ENCODE results near the gene HAUS6. TPM values are rescaled to one million over a fixed set of nuclear protein-coding genes. Genes with fewer than 3 reads are reported as not detected.
"Not testable (repeated sequence)": the region's sequence is repeated elsewhere in the genome, so short reads cannot be mapped to it uniquely, and the experiment has no call there.

HAUS6 gene
- total and polyA plus RNA-seq, 4 donors: 1.9 to 10.1 (median 5.6) TPM

DNA sequence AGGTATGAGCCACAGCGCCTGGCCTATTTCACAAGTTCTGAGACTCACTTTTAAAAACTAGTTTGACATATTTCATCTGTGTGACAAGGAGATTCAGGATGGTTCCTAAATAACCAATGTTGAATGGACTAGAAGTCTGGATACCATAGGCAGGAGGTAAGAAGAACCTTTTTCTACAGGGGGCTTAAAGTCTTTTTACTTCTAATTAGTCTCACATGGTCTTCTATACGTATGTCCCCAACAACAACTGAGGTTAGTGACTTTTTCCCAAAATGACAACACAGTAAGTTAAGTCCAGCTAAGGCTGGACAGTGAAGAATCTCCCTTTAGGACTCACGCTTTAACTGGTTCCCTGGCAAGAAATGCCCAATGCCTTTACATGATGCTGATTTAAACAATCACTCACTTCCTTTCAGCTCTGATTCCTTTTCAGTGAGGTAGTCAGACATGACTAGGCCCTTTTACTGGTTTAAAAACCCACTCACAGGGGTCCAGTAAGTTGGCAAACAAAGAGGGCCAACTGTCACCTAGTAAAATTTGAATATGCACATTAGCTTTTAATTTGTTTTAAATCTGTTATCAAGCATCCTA is 12.1 kb upstream of the HAUS6 start (continued):
- TF ChIP-seq, protein P1, sequence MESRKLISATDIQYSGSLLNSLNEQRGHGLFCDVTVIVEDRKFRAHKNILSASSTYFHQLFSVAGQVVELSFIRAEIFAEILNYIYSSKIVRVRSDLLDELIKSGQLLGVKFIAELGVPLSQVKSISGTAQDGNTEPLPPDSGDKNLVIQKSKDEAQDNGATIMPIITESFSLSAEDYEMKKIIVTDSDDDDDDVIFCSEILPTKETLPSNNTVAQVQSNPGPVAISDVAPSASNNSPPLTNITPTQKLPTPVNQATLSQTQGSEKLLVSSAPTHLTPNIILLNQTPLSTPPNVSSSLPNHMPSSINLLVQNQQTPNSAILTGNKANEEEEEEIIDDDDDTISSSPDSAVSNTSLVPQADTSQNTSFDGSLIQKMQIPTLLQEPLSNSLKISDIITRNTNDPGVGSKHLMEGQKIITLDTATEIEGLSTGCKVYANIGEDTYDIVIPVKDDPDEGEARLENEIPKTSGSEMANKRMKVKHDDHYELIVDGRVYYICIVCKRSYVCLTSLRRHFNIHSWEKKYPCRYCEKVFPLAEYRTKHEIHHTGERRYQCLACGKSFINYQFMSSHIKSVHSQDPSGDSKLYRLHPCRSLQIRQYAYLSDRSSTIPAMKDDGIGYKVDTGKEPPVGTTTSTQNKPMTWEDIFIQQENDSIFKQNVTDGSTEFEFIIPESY (IDR thresholded peaks at IDR 0.05): no peak
- TF ChIP-seq FOXA2 (IDR thresholded peaks at IDR 0.05) (no peak), HNF4G (IDR thresholded peaks at IDR 0.05) (no peak), TAF1 (conservative IDR thresholded peaks at IDR 0.05) (no peak), YY1 (IDR thresholded peaks at IDR 0.05) (no peak), ATF3 (IDR thresholded peaks at IDR 0.05) (no peak), RXRA (IDR thresholded peaks at IDR 0.05) (no peak)
- TF ChIP-seq, protein P2, sequence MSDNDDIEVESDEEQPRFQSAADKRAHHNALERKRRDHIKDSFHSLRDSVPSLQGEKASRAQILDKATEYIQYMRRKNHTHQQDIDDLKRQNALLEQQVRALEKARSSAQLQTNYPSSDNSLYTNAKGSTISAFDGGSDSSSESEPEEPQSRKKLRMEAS (IDR thresholded peaks at IDR 0.05): no peak

DNA sequence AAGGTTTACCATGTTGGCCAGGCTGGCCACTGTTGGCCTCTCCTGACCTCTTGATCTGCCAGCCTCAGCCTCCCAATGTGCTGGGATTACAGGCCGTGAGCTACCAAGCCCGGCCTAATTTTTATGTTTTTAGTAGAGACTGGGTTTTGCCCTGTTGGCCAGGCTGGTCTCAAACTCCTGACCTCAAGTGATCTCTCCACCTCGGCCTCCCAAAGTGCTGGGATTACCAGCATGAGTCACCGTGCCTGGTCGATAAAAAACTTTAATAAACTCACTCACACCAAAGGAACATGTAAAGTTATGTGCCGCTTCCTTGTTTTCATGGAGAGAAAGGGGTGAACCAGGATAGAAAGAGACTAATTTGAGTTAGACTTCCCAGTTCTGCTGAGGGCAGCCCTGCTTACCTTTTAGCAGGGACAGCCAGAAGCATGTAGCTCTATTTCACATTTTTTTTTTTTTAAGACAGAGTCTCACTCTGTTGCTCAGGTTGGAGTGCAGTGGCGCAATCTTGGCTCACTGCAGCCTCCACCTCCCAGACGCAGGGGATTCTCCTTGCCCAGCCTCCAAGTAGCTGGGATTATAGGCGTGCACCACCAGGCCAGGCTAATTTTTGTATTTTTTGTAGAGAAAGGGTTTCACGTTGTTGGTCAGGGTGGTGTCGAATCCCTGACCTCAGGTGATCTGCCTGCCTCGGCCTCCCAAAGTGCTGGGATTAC is 11.4 kb upstream of the HAUS6 start:
- 76% methylated on average over 12 of the region's 12 CpGs for WGBS
- peaks cover 0 to 3% (median 3%) of the 10 kb centered on the region in 4 donors for H3K4me1 ChIP-seq (ENCODE audit: control insufficient read depth in 4 of 4, insufficient read depth in 4 of 4, low read length in 3 of 4)
- H3K27ac ChIP-seq (ENCODE audit: low read depth in 1 of 2, low read length in 2 of 2): peak overlapping the region; percentile 21 to 81
- H3K9me3 ChIP-seq (ENCODE audit: control insufficient read depth in 4 of 4, low read length in 3 of 4): no peaks in the 10 kb centered on the region
- no peak for DNase-seq (ENCODE audit: low spot score)
- no peak overlapping the region for H3K4me3 ChIP-seq (ENCODE audit: low read depth in 1 of 3, low read length in 3 of 3)
- TF ChIP-seq JUND (IDR thresholded peaks at IDR 0.05) (peak; percentile 46 to 87), NR2F2 (IDR thresholded peaks at IDR 0.05) (no peak), HNF4A (conservative IDR thresholded peaks at IDR 0.05) (no peak), TAF1 (conservative IDR thresholded peaks at IDR 0.05) (no peak), YY1 (IDR thresholded peaks at IDR 0.05) (no peak), ATF3 (IDR thresholded peaks at IDR 0.05) (peak; percentile 76), FOXA1 (IDR thresholded peaks at IDR 0.05) (no peak), HNF4G (IDR thresholded peaks at IDR 0.05) (no peak), FOXA2 (IDR thresholded peaks at IDR 0.05) (no peak), EGR1 (IDR thresholded peaks at IDR 0.05; ENCODE audit: low read depth in 2 of 2) (peak in 1 of 2 donors; percentile 22), RXRA (IDR thresholded peaks at IDR 0.05) (peak in 1 of 2 donors; percentile 46)
- TF ChIP-seq, protein P3, sequence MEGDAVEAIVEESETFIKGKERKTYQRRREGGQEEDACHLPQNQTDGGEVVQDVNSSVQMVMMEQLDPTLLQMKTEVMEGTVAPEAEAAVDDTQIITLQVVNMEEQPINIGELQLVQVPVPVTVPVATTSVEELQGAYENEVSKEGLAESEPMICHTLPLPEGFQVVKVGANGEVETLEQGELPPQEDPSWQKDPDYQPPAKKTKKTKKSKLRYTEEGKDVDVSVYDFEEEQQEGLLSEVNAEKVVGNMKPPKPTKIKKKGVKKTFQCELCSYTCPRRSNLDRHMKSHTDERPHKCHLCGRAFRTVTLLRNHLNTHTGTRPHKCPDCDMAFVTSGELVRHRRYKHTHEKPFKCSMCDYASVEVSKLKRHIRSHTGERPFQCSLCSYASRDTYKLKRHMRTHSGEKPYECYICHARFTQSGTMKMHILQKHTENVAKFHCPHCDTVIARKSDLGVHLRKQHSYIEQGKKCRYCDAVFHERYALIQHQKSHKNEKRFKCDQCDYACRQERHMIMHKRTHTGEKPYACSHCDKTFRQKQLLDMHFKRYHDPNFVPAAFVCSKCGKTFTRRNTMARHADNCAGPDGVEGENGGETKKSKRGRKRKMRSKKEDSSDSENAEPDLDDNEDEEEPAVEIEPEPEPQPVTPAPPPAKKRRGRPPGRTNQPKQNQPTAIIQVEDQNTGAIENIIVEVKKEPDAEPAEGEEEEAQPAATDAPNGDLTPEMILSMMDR (IDR thresholded peaks at IDR 0.05; ENCODE audit: low read depth, low read length, missing input control): no peak
- TF ChIP-seq, protein P4, sequence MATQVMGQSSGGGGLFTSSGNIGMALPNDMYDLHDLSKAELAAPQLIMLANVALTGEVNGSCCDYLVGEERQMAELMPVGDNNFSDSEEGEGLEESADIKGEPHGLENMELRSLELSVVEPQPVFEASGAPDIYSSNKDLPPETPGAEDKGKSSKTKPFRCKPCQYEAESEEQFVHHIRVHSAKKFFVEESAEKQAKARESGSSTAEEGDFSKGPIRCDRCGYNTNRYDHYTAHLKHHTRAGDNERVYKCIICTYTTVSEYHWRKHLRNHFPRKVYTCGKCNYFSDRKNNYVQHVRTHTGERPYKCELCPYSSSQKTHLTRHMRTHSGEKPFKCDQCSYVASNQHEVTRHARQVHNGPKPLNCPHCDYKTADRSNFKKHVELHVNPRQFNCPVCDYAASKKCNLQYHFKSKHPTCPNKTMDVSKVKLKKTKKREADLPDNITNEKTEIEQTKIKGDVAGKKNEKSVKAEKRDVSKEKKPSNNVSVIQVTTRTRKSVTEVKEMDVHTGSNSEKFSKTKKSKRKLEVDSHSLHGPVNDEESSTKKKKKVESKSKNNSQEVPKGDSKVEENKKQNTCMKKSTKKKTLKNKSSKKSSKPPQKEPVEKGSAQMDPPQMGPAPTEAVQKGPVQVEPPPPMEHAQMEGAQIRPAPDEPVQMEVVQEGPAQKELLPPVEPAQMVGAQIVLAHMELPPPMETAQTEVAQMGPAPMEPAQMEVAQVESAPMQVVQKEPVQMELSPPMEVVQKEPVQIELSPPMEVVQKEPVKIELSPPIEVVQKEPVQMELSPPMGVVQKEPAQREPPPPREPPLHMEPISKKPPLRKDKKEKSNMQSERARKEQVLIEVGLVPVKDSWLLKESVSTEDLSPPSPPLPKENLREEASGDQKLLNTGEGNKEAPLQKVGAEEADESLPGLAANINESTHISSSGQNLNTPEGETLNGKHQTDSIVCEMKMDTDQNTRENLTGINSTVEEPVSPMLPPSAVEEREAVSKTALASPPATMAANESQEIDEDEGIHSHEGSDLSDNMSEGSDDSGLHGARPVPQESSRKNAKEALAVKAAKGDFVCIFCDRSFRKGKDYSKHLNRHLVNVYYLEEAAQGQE (IDR thresholded peaks at IDR 0.05): no peak
- H3K36me3 ChIP-seq (ENCODE audit: control insufficient read depth in 4 of 4, insufficient read depth in 3 of 4, low read depth in 1 of 4, low read length in 3 of 4): peaks cover 10 to 41% (median 36%) of the 10 kb centered on the region in 4 donors
- H3K9ac ChIP-seq (ENCODE audit: low read depth in 1 of 2, low read length in 2 of 2): no peak overlapping the region
- H3K27me3 ChIP-seq (ENCODE audit: control insufficient read depth in 4 of 4, insufficient read depth in 4 of 4, low read length in 3 of 4): no peaks in the 10 kb centered on the region

DNA sequence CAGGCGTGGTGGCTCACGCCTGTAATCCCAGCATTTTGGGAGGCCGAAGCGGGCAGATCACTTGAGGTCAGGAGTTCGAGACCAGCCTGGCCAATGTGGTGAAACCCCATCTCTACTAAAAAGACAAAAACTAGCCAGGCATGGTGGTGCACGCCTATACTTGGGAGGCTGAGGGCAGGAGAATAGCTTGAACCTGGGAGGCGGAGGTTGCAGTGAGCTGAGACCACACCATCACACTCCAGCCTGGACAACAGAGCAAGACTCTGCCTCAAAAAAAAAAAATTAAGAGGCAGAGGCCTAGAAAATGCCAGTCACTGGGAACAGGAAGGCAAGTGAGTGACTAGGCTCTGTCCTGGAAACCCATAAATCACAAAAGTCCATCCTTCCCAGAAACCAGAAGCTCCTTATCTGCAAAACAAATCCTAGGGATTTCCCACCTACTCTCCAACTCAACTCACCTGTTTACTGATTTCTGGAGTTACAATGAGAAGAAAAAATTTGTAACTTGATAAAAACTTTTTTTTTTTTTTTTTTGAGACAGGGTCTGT is 10.4 kb upstream of the HAUS6 start:
- Histone ChIP-seq H3K27ac (ENCODE audit: low read depth in 1 of 2, low read length in 2 of 2) (peak overlapping the region; percentile 21 to 81), H3K36me3 (ENCODE audit: control insufficient read depth in 4 of 4, insufficient read depth in 3 of 4, low read depth in 1 of 4, low read length in 3 of 4) (peaks cover 10 to 31% (median 27%) of the 10 kb centered on the region in 4 donors)
- WGBS: 95% methylated on average over 7 of the region's 7 CpGs

More for the DNA sequence above, 10.4 kb upstream of the HAUS6 start:
- not testable (repeated sequence) for H3K4me3 ChIP-seq (ENCODE audit: low read depth in 1 of 3, low read length in 3 of 3); H3K9ac ChIP-seq (ENCODE audit: low read depth in 1 of 2, low read length in 2 of 2); H3K4me1 ChIP-seq (ENCODE audit: control insufficient read depth in 4 of 4, insufficient read depth in 4 of 4, low read length in 3 of 4); H3K27me3 ChIP-seq (ENCODE audit: control insufficient read depth in 4 of 4, insufficient read depth in 4 of 4, low read length in 3 of 4); DNase-seq (ENCODE audit: low spot score); H3K9me3 ChIP-seq (ENCODE audit: control insufficient read depth in 4 of 4, low read length in 3 of 4)
